ENCODE data around the gene PRDM16. TPM values are rescaled to one million over a fixed set of nuclear protein-coding genes. Genes with fewer than 3 reads are reported as not detected.

PRDM16 gene
- total RNA-seq, 1 experiment from 2014 or later: 6.1 TPM

- TF ChIP-seq CTCF (IDR thresholded peaks at IDR 0.05 in 2 of 3, conservative IDR thresholded peaks at IDR 0.05 in 1 of 3; ENCODE audit: borderline replicate concordance in 1 of 3, insufficient read depth in 1 of 3, low read depth in 2 of 3, low read length in 2 of 3): no peak
- TF ChIP-seq ZFX (IDR thresholded peaks at IDR 0.05): no peak
- TF ChIP-seq POLR2A (IDR thresholded peaks at IDR 0.05; ENCODE audit: borderline replicate concordance, extremely low read depth, insufficient read depth, insufficient read length): no peak
- TF ChIP-seq ZBTB33 (IDR thresholded peaks at IDR 0.05; ENCODE audit: extremely low read depth, insufficient replicate concordance, low read length): no peak
- TF ChIP-seq JUND (IDR thresholded peaks at IDR 0.05): no peak
- TF ChIP-seq SP1 (IDR thresholded peaks at IDR 0.05; ENCODE audit: low read depth): no peak
- no peak for TF ChIP-seq TCF7L2 (IDR thresholded peaks at IDR 0.05; ENCODE audit: borderline replicate concordance, extremely low read depth, insufficient read depth, insufficient read length)
- TF ChIP-seq RAD21 (IDR thresholded peaks at IDR 0.05; ENCODE audit: low read depth): no peak
- no peak for TF ChIP-seq SRF (IDR thresholded peaks at IDR 0.05; ENCODE audit: low read depth)
- H3K9me2 ChIP-seq (ENCODE audit: insufficient read depth): no peaks in the 10 kb centered on the region
- intact Hi-C loops (cut with micrococcal nuclease): no loop called here
- H3K36me3 ChIP-seq (ENCODE audit: control insufficient read depth in 1 of 2, insufficient read depth in 2 of 2, low read length in 2 of 2): no peaks in the 10 kb centered on the region
- H3K9me3 ChIP-seq (ENCODE audit: control insufficient read depth in 1 of 2, insufficient read depth in 1 of 2, low read depth in 1 of 2, low read length in 2 of 2): no peaks in the 10 kb centered on the region
- ATAC-seq (no peak), DNase-seq (ENCODE audit: low read depth, low spot score) (no peak)
- no peak overlapping the region; the same call in 1 of the 2 replicates for H3K27ac ChIP-seq (ENCODE audit: low read depth, low read length)
- H2AFZ ChIP-seq (ENCODE audit: low read depth, low read length, poor library complexity, severe bottlenecking): no peak overlapping the region
- H3K4me2 ChIP-seq (ENCODE audit: low read length): no peak overlapping the region
- H3K4me3 ChIP-seq (replicated peaks in 1 of 2; ENCODE audit: low read depth in 1 of 2, low read length in 2 of 2): no peak overlapping the region
- no peak overlapping the region for H3K9ac ChIP-seq (ENCODE audit: low read length)
- CTCF ChIA-PET: interaction anchor here (1.1 kb wide), 1 partner anchor 162 kb away, joined by 3 read pairs; no protein-coding TSS in a partner anchor
- H3K27me3 ChIP-seq (ENCODE audit: insufficient read depth, low read length): no peaks in the 10 kb centered on the region
- H3K4me1 ChIP-seq (ENCODE audit: control insufficient read depth in 1 of 2, insufficient read depth in 2 of 2, low read length in 2 of 2): peaks cover 28 to 49% of the 10 kb centered on the region in 2 experiments
- POLR2A ChIA-PET: no interaction called here
- no TSS peak for BruUV-seq (replicated peaks)
- peaks cover 15% of the 10 kb centered on the region for H3K79me2 ChIP-seq (ENCODE audit: insufficient read depth, low read length)
- RAD21 ChIA-PET (ENCODE audit: low non-redundant PET in 1 of 2, low total read pairs in 2 of 2, uncharacterized antibody in 2 of 2, unreplicated experiment in 2 of 2): no interaction called here
- H4K20me1 ChIP-seq (ENCODE audit: insufficient read depth): no peaks in the 10 kb centered on the region
Measured at GRCh38 chr1:3456449-3456963, 387.5 kb downstream of the PRDM16 start.
